Measurements from ENCODE around the gene GNAS-AS1. TPM values are rescaled to one million over a fixed set of nuclear protein-coding genes. Genes with fewer than 3 reads are reported as not detected.

GNAS-AS1 gene
- total RNA-seq, 1 donor from 2014 or later: 0.97 TPM

DNA sequence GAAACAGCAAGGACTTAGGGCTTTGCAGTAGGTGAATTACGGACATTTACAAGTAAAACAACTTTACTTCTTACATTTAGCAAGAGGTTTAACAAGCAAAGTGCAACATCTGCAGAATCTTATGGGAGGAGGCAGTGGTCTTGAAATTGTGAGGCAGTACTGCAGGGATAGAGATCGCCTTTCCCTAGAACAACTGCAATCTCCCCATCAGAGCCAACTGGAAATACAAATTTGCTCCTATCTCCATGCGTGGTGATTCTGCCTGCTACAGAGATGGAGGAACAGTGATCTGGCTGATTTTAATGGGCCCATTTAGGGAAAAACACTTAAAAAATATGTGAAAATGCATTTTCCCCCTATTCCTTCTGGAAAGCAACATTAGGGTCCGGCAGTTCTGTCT lies 27.7 kb upstream of the GNAS-AS1 start:
- no peak overlapping the region for H3K27ac ChIP-seq
- ATAC-seq: no peak
- TF ChIP-seq, protein P1, sequence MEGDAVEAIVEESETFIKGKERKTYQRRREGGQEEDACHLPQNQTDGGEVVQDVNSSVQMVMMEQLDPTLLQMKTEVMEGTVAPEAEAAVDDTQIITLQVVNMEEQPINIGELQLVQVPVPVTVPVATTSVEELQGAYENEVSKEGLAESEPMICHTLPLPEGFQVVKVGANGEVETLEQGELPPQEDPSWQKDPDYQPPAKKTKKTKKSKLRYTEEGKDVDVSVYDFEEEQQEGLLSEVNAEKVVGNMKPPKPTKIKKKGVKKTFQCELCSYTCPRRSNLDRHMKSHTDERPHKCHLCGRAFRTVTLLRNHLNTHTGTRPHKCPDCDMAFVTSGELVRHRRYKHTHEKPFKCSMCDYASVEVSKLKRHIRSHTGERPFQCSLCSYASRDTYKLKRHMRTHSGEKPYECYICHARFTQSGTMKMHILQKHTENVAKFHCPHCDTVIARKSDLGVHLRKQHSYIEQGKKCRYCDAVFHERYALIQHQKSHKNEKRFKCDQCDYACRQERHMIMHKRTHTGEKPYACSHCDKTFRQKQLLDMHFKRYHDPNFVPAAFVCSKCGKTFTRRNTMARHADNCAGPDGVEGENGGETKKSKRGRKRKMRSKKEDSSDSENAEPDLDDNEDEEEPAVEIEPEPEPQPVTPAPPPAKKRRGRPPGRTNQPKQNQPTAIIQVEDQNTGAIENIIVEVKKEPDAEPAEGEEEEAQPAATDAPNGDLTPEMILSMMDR (IDR thresholded peaks at IDR 0.05): no peak
- no peaks in the 10 kb centered on the region for H3K27me3 ChIP-seq (ENCODE audit: low read depth)
- H3K4me1 ChIP-seq: no peaks in the 10 kb centered on the region
- no peaks in the 10 kb centered on the region for H3K36me3 ChIP-seq
- H3K9me3 ChIP-seq: no peaks in the 10 kb centered on the region
- no peak overlapping the region for H3K4me3 ChIP-seq
- intact Hi-C loops (cut with DNase I): no loop called here
- no peak for DNase-seq

DNA sequence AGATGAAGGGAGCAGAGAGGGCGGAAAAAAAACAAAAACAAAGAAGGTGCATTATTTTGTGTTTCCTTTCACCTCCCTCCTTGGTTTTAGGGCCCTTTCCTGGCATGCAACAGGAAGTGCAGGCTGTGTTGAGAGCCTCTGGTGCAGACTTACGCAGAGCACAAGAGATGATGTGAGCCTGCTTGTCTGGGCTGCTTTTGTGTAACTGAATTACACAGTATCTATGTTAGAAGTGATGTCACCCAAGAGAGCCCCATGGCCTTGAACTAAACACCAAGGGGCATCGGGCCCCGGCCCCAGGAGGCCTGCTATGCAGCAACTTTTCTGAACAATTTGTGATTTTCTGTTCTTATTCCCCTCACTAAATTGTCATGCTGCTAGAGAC lies 27.3 kb upstream of the GNAS-AS1 start:
- Histone ChIP-seq H3K36me3 (no peaks in the 10 kb centered on the region), H3K4me3 (no peak overlapping the region), H3K9me3 (no peaks in the 10 kb centered on the region), H3K4me1 (no peaks in the 10 kb centered on the region), H3K27me3 (ENCODE audit: low read depth) (no peaks in the 10 kb centered on the region), H3K27ac (no peak overlapping the region)
- intact Hi-C loops (cut with DNase I): no loop called here
- DNase-seq (no peak), ATAC-seq (no peak)
- TF ChIP-seq, protein P1 (IDR thresholded peaks at IDR 0.05): no peak

DNA sequence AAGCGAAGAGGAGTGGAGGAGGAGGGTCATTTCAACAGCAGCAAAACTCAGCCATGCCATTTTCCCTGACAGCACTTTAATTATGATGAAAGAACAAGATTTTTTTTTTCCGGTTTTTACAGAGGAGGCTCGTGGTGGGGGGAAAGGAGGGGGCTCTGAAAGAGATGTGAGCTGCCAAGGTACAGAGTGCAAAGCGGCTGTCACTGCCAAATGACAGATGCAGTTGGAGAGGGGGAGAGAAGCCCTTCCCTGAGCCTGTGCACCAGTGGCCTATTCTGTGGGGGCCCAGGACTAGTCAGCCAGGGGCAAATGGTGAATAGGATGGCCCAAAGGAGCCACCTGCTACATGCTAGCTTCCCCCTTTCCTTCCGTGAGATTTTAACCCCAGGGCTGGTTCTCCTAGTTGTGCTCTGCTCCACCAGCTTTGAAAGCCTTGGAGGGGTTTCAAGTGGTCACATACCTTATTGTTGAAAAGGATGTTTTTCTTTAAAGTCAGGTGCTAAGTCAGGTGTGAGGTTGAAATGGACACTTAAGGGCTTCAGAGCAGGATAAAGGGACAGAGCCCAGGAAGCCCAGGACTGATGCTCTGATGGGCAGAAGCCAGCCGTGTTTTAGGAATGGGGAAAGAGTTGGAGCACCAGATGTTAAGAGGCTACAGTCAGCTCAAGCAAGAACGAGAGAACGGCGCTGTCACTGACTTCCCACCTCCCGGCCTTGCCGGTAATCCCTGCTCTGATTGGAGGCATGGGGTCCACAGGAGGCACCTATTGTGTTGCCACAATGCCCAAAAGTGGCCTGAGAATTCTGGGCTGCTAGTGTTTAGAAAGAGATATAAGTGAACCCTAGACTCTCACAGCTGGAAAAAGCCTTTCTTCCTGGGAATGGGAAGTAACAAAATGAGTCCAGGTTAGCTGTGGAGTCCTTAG lies 26.6 kb upstream of the GNAS-AS1 start:
- TF ChIP-seq, protein P1 (IDR thresholded peaks at IDR 0.05): no peak
- intact Hi-C loops (cut with DNase I): no loop called here
- H3K4me1 ChIP-seq: no peaks in the 10 kb centered on the region
- no peak overlapping the region for H3K4me3 ChIP-seq
- no peak overlapping the region for H3K27ac ChIP-seq
- no peaks in the 10 kb centered on the region for H3K27me3 ChIP-seq (ENCODE audit: low read depth)
- no peaks in the 10 kb centered on the region for H3K9me3 ChIP-seq
- DNase-seq (no peak), ATAC-seq (no peak)
- H3K36me3 ChIP-seq: no peaks in the 10 kb centered on the region

- TF ChIP-seq, protein P1 (IDR thresholded peaks at IDR 0.05): no peak
- H3K27me3 ChIP-seq (ENCODE audit: low read depth): no peaks in the 10 kb centered on the region
- no peaks in the 10 kb centered on the region for H3K36me3 ChIP-seq
- no peak for ATAC-seq
- H3K4me1 ChIP-seq: no peaks in the 10 kb centered on the region
- H3K9me3 ChIP-seq: no peaks in the 10 kb centered on the region
- intact Hi-C loops (cut with DNase I): no loop called here
- no peak overlapping the region for H3K27ac ChIP-seq
- no peak overlapping the region for H3K4me3 ChIP-seq
- no peak for DNase-seq
Observed at GRCh38 chr20:58876437-58876836, 25.7 kb upstream of the GNAS-AS1 start.

DNA sequence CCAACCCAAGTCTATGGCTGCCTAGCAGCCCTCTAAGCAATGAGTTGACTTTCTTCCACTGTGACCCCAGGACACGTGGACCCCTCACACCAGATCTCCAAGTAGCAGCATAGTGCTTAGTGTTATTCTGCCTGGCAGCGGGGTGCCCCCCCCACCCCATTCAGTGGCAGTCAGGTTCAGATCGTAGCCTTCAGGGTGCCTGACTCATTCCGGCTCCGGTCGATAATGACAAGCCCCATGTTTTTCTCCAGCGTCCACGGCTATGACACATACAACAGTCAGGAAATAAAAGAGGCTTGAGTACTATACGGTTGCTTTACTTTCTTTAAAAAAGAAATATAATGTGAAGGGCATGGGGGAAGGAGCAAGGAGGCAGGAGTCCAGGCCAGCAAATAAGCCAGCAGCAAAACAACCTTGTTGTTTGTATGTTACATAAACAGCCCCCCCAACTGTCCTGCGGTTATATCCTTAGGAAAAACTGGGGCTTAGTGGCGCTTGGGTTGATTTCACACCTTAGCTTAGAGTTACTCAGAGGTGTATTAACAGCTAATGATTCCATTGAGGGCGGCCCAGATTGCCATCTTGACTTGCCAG lies 24.9 kb upstream of the GNAS-AS1 start:
- Histone ChIP-seq H3K27me3 (ENCODE audit: low read depth) (no peaks in the 10 kb centered on the region), H3K9me3 (no peaks in the 10 kb centered on the region), H3K27ac (no peak overlapping the region), H3K4me1 (no peaks in the 10 kb centered on the region), H3K36me3 (no peaks in the 10 kb centered on the region), H3K4me3 (no peak overlapping the region)
- intact Hi-C loops (cut with DNase I): no loop called here
- ATAC-seq (no peak), DNase-seq (no peak)
- TF ChIP-seq, protein P1 (IDR thresholded peaks at IDR 0.05): no peak
